GM18858 (cell line): ENCODE measurements around the gene DYSF.

Source experiments
- ATAC-seq: cut with Tn5 transposase; IDR thresholded peaks from one replicate; pipeline ENCODE4 v1.9.1; 2021; ENCODE audit not compliant: unreplicated experiment

Gene DYSF

DNA sequence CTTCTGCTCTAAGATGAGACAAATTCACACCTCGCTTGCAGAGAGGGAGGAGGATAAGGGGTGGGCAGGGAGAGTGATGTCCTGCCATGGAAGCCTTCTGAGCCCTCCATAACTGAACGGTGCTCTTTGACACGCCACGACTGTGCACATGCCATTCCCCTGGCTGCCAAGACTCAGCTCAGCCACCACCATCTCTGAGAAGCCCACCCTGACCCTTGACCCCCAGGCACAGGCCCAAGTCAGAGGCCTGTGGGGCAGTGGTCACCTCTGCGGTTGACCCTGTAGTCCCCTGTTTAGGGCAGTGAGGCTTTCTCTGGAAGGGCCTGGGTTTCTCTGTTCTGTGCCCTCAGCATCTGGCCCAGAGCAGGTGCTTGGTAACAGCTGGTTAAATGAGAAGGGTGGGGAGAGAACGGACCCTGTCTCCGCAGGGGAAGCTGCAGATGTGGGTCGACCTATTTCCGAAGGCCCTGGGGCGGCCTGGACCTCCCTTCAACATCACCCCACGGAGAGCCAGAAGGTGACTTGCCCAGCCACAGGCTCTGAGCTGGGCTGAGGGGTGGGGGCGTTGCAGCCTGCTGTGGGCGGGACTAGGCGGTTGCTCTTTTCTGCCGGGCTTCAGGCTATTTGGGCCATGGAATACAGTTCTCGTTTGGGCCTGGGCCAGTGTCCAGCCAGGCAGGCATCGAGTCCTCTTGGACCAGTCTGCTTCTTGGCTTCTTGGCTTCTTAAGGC lies 215.1 kb downstream of the DYSF start:
- no peak for ATAC-seq

GRCh38 chr2:71669058-71669456 lies 215.7 kb downstream of the DYSF start:
- ATAC-seq, result no peak

DNA sequence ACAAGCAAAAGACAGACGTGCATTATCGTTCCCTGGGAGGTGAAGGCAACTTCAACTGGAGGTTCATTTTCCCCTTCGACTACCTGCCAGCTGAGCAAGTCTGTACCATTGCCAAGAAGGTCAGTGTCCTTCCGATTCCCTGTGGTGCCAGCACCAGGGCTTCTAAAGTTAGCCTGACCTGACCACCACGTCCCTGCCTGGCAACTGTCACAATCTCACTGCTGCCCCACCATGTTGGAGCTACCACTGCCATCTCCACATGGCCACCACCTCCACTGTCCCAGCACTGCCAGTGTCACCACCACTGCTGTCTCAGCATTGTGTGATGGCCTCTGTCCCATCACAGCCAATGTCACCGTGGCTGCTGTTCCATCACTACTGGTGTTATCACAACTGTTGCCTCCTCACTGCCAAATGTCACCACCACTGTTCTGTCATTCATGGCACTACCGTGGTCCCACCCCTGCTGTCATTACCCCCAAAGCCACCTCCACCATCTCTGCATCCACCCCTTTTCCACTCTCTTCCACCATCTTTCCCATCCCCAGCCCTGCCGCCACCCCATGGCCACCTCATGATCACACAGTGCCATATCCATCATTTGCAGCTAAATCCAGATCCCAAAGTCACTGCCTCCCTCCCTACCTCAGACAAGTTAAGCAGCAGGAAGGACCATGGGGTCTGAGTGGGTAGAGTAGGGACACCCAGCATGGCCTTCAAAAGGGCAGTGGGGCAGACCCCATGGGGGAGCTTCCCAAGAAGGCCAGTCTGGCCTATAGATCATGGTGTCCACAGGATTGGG lies 216.5 kb downstream of the DYSF start:
- ATAC-seq, result no peak

GRCh38 chr2:71670430-71670795 lies 217.1 kb downstream of the DYSF start:
- no peak for ATAC-seq

GRCh38 chr2:71671203-71671854 lies 218.0 kb downstream of the DYSF start:
- ATAC-seq, result no peak

DNA sequence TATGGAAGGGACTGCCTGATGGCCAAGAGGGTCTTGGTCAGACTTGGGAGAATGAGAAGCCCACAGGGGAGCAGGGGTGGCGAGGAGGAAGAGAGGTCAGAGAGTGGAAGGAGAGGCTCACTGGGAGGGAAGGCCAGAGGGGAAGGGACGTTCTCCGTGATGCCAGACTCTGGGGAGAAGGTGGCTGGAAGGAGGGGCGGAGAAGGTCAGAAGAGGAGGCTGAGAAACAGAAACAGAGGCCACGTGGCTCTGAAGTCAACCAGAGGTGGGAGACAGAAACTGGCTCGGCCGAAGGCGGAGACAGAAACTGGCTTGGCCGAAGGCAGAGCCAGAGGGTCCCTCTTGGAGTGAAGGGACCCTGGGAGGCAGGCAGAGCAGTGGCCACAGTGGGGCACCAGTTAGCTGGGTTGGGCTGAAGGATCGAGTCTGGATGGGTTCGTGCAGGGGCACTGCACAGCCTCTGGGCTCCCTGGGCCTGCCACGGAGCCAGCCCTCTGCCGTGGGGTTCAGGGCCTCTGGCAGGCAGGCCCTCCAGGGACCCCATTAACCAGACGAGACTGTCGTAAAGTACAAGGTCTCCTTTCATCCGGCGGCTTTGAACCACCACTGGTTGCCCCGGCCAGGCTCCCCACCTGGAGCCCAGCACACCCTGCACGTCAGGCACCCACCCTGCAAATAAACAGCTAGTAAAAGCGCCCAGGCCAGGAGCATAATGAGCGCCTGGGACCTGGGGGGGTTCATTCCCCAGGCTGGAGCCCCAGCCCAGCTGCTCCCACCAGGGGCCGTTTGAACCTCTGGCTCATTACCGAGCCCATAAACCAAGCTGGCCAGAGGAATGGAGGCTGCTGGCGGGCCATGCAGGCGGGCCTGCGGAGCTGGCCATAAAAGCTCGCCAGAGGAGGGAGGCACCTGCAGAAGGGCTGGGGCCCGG lies 218.8 kb downstream of the DYSF start:
- no peak for ATAC-seq

DNA sequence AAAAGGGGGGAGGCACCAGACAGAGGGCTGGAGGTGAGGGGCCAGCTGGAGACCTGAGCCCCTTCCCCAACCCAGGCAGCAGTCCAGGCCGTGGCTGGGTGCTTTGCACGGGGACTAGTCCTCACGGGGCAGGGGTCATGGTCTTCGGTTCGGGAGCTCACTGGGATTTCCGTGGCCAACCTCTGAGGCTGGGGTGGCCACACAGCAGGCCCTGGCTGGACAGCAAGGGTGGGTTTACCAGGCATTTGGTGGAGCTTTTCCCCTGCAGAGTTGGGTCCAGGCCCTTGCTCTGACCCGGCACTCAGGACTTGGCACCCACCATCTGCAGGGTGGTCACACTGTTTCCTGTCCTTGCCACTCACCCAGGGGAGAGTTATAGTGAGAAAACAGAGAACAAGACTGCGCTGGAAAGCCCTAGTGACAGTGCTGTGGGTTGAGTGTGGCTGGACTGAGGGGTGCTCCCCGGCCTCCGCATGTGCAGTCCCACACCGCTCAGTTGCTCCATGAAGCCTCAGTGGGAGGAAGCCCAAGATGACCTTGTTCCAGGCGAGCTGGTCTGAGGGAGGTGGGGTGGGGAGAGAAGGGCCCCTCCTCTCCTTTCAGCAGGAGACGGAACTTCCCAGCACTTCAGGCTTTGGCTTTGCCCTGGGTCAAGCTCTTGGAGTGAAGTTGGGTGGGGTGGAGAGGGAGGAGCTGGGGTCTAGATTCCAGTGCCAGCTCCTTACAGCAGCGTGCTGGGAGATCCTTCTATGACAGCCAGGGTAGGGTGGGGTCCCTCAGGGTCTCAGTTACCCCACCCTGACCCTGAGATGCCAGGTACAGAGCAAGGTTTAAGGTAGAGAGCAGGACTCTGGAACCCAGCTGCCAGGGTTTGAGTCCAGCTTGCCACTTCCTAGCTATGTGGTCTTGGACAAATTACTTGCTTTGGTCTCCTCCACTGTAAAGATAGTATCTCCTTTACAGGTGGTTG lies 219.8 kb downstream of the DYSF start:
- no peak for ATAC-seq

- no peak for ATAC-seq
Observed at GRCh38 chr2:71674158-71674851, 220.9 kb downstream of the DYSF start.

DNA sequence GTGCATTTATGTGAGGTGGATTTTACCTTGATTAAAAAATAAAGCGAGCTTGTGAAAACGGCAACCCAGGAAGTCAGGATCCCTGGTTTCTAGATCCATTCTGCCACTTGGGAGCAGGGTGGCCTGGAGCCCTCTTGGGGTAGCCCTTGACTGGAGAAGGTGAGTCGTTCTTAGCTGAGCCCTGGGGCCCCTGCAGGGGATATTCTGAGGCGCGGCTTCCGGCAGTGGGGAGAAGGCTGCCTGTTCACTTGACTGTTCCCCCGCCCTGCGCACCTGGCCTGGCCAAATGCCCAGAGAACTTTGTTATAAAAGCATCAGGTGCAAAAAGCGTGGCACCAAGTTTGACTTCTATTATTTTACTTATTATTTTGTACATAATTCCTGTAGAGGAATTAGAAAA lies 221.9 kb downstream of the DYSF start:
- ATAC-seq, result no peak

- no peak for ATAC-seq
Observed at GRCh38 chr2:71678874-71679273, 225.5 kb downstream of the DYSF start.

DNA sequence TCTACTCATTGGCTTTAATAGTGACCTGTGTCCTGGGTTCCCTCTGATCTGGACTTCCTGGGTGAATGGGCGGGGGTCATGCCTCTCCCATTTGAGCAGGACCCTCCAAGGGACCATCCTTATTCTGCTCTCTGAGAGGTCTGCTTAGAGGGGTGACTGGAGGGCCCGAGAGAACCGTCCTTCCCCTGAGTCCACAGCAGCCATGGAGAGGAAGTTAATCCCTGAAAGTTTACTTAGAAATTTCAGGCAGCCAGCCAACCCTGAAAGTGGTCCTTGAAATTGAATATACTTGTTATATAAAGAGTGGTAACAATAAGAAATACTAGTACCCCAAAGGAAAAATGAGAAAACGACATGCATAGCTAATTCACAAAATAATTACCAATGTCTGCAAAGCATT lies 226.1 kb downstream of the DYSF start:
- ATAC-seq, result no peak

- no peak for ATAC-seq
Observed at GRCh38 chr2:71680925-71681324, 227.6 kb downstream of the DYSF start.

DNA sequence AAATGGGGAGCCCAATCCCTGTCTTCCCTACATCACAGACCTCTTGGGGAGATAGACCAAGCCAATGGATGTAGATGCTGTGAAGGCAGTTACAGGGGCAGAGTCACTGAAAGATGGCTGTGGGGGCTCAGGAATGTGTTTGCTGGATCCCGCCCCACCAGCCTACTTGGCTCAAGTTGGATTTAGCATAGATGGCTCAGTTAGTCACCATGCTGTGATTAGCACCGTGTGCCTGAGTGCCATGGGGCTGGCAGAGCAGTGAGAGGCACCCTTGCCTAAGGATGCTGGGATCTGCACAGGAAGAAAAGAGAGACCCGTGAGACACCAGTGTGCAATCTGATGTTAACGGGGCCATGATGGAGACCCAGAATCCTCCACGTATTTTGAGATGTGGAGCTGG lies 228.3 kb downstream of the DYSF start:
- no peak for ATAC-seq

DNA sequence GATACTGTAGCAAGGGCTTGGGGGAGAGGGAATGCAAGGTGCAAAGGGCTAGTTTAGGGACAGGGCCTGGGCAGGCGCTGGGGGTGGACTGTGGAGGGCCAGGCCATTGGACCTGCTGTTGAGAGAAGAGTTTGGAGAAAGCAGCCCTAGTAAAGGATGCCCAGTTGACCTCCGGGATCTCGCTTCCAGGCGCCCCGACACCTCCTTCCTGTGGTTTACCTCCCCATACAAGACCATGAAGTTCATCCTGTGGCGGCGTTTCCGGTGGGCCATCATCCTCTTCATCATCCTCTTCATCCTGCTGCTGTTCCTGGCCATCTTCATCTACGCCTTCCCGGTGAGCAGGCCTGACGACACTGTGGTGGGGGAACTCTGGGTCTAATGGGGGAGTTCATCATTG lies 229.0 kb downstream of the DYSF start:
- ATAC-seq, result no peak

GRCh38 chr2:71683070-71683469 lies 229.7 kb downstream of the DYSF start:
- no peak for ATAC-seq

- ATAC-seq, result no peak
Observed at GRCh38 chr2:71683666-71684065, 230.3 kb downstream of the DYSF start.

GRCh38 chr2:71684226-71685072 lies 231.1 kb downstream of the DYSF start:
- ATAC-seq, result no peak

DNA sequence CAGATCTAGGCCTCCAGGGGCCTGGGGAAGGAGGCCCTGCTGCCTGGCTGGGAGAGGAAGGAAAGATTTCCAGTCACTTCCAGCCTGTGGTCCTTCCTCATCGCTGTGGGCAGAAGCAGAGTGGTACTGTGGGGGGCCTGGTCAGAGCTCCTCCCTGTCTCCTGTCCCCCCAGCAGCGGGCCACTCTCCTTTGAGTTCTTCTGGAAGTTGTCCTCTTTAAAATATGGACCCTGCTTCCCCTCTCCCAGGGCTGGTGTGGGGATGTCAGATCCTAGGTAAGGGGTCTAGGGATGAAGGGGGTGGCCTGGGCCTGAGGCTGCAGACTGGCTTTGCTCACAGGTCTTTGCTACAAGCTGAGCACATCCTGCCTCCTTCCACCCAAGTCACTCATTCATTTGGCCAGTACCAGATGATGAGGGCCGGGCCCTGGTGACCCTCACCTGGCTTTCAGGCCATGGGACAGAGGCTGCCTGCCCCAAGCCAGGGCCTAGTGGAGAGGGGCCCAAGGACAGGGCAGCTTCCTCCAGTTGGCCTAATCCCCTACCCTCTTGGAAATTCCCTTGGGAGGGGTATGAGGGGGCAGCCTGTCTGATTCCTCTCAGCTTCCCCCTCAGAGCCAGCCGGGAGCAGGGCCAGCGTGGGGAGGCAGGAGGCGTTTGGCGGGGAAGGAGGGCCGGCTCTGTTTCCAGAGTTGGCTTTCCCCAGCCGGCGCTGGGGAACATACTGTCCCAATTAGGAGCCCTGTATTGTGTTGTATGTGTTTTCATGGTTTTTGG lies 231.9 kb downstream of the DYSF start:
- no peak for ATAC-seq
